ENCODE data around the gene VPS51.

- TF ChIP-seq POLR2AphosphoS5 (IDR thresholded peaks at IDR 0.05; ENCODE audit: low read depth, low read length), result no peak
- TF ChIP-seq TAF1 (IDR thresholded peaks at IDR 0.05; ENCODE audit: borderline replicate concordance, insufficient read depth, low read length), result no peak
Observed at GRCh38 chr11:65096926-65097325, 912 bp downstream of the VPS51 start.
